C4-2B (cell line): ENCODE results near the gene FBXL20.

Experiments
- ZFX ChIP-seq: fragments of 450-650 bp; IDR thresholded peaks from 2 replicates; pipeline ENCODE4 v1.6.1; 2017
- TF ChIP-seq, protein P1 (sequence below): fragments of 450-650 bp; conservative IDR thresholded peaks from 2 replicates; pipeline ENCODE4 v1.5.1; 2017; ENCODE audit warnings: mild to moderate bottlenecking

DNA sequence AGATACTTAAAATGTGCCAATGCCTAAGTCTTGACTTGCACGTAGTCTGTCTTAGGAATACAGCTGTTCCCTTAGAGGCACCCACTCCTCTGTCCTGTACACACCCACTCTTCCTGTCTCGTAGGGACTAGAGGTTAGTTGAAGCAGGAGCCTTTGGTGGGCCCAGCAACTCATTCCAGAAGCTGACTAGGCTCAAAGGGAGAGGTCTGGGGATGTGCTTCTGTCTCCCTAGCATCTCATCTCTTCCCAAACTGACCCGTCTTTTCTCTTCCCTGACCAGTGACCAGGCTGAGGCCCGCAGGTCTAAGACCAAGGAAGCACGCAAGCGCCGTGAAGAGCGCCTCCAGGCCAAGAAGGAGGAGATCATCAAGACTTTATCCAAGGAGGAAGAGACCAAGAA, 197.2 kb downstream of the FBXL20 start:
- TF ChIP-seq, protein P1, sequence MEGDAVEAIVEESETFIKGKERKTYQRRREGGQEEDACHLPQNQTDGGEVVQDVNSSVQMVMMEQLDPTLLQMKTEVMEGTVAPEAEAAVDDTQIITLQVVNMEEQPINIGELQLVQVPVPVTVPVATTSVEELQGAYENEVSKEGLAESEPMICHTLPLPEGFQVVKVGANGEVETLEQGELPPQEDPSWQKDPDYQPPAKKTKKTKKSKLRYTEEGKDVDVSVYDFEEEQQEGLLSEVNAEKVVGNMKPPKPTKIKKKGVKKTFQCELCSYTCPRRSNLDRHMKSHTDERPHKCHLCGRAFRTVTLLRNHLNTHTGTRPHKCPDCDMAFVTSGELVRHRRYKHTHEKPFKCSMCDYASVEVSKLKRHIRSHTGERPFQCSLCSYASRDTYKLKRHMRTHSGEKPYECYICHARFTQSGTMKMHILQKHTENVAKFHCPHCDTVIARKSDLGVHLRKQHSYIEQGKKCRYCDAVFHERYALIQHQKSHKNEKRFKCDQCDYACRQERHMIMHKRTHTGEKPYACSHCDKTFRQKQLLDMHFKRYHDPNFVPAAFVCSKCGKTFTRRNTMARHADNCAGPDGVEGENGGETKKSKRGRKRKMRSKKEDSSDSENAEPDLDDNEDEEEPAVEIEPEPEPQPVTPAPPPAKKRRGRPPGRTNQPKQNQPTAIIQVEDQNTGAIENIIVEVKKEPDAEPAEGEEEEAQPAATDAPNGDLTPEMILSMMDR = no peak
- no peak for TF ChIP-seq ZFX
